Right cardiac atrium (tissue), 5 donors: ENCODE data around the gene NELFCD. TPM values are rescaled to one million over a fixed set of nuclear protein-coding genes. Genes with fewer than 3 reads are reported as not detected.
A peak's percentile ranks its signal among the peaks of the same experiment; 100 is the strongest.
"Not testable (repeated sequence)": the region's sequence is repeated elsewhere in the genome, so short reads cannot be mapped to it uniquely, and the experiment has no call there.

Experiments used
- ATAC-seq, 2 donors: fragments of 200-7000 bp; cut with Tn5 transposase; one replicate each; pipeline versions ENCODE4 v1.8.0 to v1.9.1; 2020; ENCODE audit warnings: moderate library complexity in 2 of 2, mild to moderate bottlenecking in 1 of 2
- DNase-seq, 3 donors: peaks; one replicate each; pipeline ENCODE4 v3.0.0-alpha.2; 2020
- H3K27ac ChIP-seq: one replicate; pipeline ENCODE4 v1.5.1; 2013; ENCODE audit warnings: mild to moderate bottlenecking, low read length, control low read depth, moderate library complexity
- H3K27me3 ChIP-seq: one replicate; pipeline ENCODE4 v1.6.1; 2013; ENCODE audit not compliant: control insufficient read depth, insufficient read depth
- H3K4me1 ChIP-seq: one replicate; pipeline ENCODE4 v1.6.1; 2013; ENCODE audit warnings: low read length; ENCODE audit not compliant: control insufficient read depth, insufficient read depth
- H3K4me3 ChIP-seq: one replicate; pipeline ENCODE4 v1.5.1; 2013; ENCODE audit warnings: low read length, control low read depth
- H3K9me3 ChIP-seq: one replicate; pipeline ENCODE4 v1.6.1; 2013; ENCODE audit warnings: low read length; ENCODE audit not compliant: control insufficient read depth
- WGBS: extraction: QIAGEN DNeasy Blood & Tissue Kit; methylation state at CpG from one replicate; pipeline ENCODE4 v1.1.7; 2013; 5-methylcytosine and 5-hydroxymethylcytosine counted together
- intact Hi-C, 4 donors: fragments of 100-400 bp; cut with DNase I; formaldehyde crosslinking; loops; one replicate each; pipeline versions ENCODE4 v1.11.0 to v1.14.0; 2022 to 2023
- long read RNA-seq, 4 donors: library from polyadenylated mRNA; unstranded; transcript quantifications; one replicate each; pipeline ENCODE4 v2.0.0, GENCODE V29; 2020 to 2021
- polyA plus RNA-seq: library from polyadenylated mRNA; stranded (reverse); fragments of 200-250 nt; gene quantifications from one replicate; pipeline ENCODE4 v1.2.3, GENCODE V29; 2013
- total RNA-seq, 4 donors: library from RNA; stranded (reverse); fragmentation: NEBNext Ultra II Directional; extraction: Animal tissue kit (Norgen Biotek cat#: 25700); gene quantifications; one replicate each; pipeline ENCODE4 v1.2.1, GENCODE V29; 2021
- donor health status: healthy with polysubstance abuse.
- donor health status: DM: no; HTN: yes; CAD: no.
- donor health status: DM: no; HTN: no; CAD: no.
- donor health status: DM: no; HTN: yes; CAD: no; lungs with severe emphysema.
- donor health status: DM: yes; HTN: yes; CAD: no.

NELFCD gene
- total RNA-seq (10 to 100 TPM; 26.4 to 33.0 (median 28.9) TPM), polyA plus RNA-seq (19.2 TPM)
- long read RNA-seq, donor 1, transcript NELFCD-213 (15 exons, 2,305 nt), result major isoform, 58 of 89 reads
- long read RNA-seq, donor 1, partial matches to known transcripts, result 13 of 89 reads
- long read RNA-seq, donor 1, other reads (novel, unspliced or antisense), result 12 of 89 reads
- long read RNA-seq, donor 2, transcript NELFCD-213 (15 exons, 2,305 nt), result major isoform, 31 of 43 reads
- long read RNA-seq, donor 2, partial matches to known transcripts, result 5 of 43 reads
- long read RNA-seq, donor 2, other reads (novel, unspliced or antisense), result 7 of 43 reads
- long read RNA-seq, donor 3, transcript NELFCD-213 (15 exons, 2,305 nt), result major isoform, 136 of 211 reads
- long read RNA-seq, donor 3, partial matches to known transcripts, result 33 of 211 reads
- long read RNA-seq, donor 3, other reads (novel, unspliced or antisense), result 38 of 211 reads
- long read RNA-seq, donor 4, transcript NELFCD-213 (15 exons, 2,305 nt), result major isoform, 21 of 40 reads
- long read RNA-seq, donor 4, partial matches to known transcripts, result 3 of 40 reads
- long read RNA-seq, donor 4, other reads (novel, unspliced or antisense), result 15 of 40 reads

- Histone ChIP-seq H3K4me3 (peak within 1 kb of the TSS; percentile 99), H3K4me1 (peaks cover 11% of the 10 kb centered on the region), H3K9me3 (no peaks in the 10 kb centered on the region), H3K27ac (peak within 1 kb of the TSS; percentile 87), H3K27me3 (no peaks in the 10 kb centered on the region)
- ATAC-seq, result peak; percentile 93 to 96
- WGBS, result 8% methylated on average over 109 of the region's 109 CpGs
- peak; percentile 90 to 97 (median 96) for DNase-seq
- intact Hi-C loops, result loop anchor here in 3 of 4 donors (2.0 to 10.0 kb wide), 3 partner anchors 74 to 88 kb away; no protein-coding TSS in a partner anchor
Observed at GRCh38 chr20:58980711-58981627, at the start of gene NELFCD. TSS of gene NELFCD (plus strand) at chr20:58981256. CDS start at chr20:58981310, 54 bp downstream.

GRCh38 chr20:58932170-58932569 lies 48.9 kb upstream of the NELFCD start:
- 88% methylated on average over 5 of the region's 5 CpGs for WGBS

GRCh38 chr20:58938078-58938477 lies 43.0 kb upstream of the NELFCD start:
- H3K27ac ChIP-seq, result no peak overlapping the region

More at GRCh38 chr20:58932170-58932569, 48.9 kb upstream of the NELFCD start:
- no peak for ATAC-seq
- intact Hi-C loops, result no loop called here
- Histone ChIP-seq H3K27ac (no peak overlapping the region), H3K4me3 (no peak overlapping the region), H3K9me3 (no peaks in the 10 kb centered on the region), H3K27me3 (no peaks in the 10 kb centered on the region), H3K4me1 (no peaks in the 10 kb centered on the region)
- DNase-seq, result no peak

GRCh38 chr20:58938541-58938940 lies 42.5 kb upstream of the NELFCD start:
- ATAC-seq (no peak), DNase-seq (no peak)
- no peak overlapping the region for H3K27ac ChIP-seq
- 56% methylated on average over 1 of the region's 1 CpG for WGBS
- intact Hi-C loops, result no loop called here
- no peaks in the 10 kb centered on the region for H3K4me1 ChIP-seq
- no peaks in the 10 kb centered on the region for H3K27me3 ChIP-seq
- H3K4me3 ChIP-seq, result no peak overlapping the region
- H3K9me3 ChIP-seq, result no peaks in the 10 kb centered on the region

More at GRCh38 chr20:58938078-58938477, 43.0 kb upstream of the NELFCD start:
- Histone ChIP-seq H3K27me3 (no peaks in the 10 kb centered on the region), H3K9me3 (no peaks in the 10 kb centered on the region), H3K4me1 (no peaks in the 10 kb centered on the region), H3K4me3 (no peak overlapping the region)
- WGBS, result 65% methylated on average over 2 of the region's 2 CpGs
- intact Hi-C loops, result no loop called here
- DNase-seq (no peak), ATAC-seq (no peak)

GRCh38 chr20:58941471-58941870 lies 39.6 kb upstream of the NELFCD start:
- Histone ChIP-seq H3K4me1 (no peaks in the 10 kb centered on the region), H3K9me3 (no peaks in the 10 kb centered on the region), H3K4me3 (no peak overlapping the region), H3K27ac (no peak overlapping the region), H3K27me3 (no peaks in the 10 kb centered on the region)
- no peak for DNase-seq
- ATAC-seq, result no peak
- 48% methylated on average over 3 of the region's 3 CpGs for WGBS
- intact Hi-C loops, result no loop called here

- intact Hi-C loops, result no loop called here
- Histone ChIP-seq H3K9me3 (no peaks in the 10 kb centered on the region), H3K4me3 (no peak overlapping the region), H3K27me3 (no peaks in the 10 kb centered on the region), H3K27ac (no peak overlapping the region), H3K4me1 (no peaks in the 10 kb centered on the region)
- WGBS, result 57% methylated on average over 4 of the region's 4 CpGs
- ATAC-seq (no peak), DNase-seq (no peak)
Observed at GRCh38 chr20:58942549-58942948, 38.5 kb upstream of the NELFCD start.

- no peak for DNase-seq
- H3K4me1 ChIP-seq, result no peaks in the 10 kb centered on the region
- H3K27ac ChIP-seq, result no peak overlapping the region
- intact Hi-C loops, result no loop called here
- WGBS, result 60% methylated on average over 5 of the region's 5 CpGs
- no peaks in the 10 kb centered on the region for H3K9me3 ChIP-seq
- H3K4me3 ChIP-seq, result no peak overlapping the region
- no peaks in the 10 kb centered on the region for H3K27me3 ChIP-seq
- no peak for ATAC-seq
Observed at GRCh38 chr20:58944610-58945009, 36.4 kb upstream of the NELFCD start.

- Histone ChIP-seq H3K27me3 (no peaks in the 10 kb centered on the region), H3K4me3 (no peak overlapping the region), H3K9me3 (no peaks in the 10 kb centered on the region), H3K27ac (no peak overlapping the region), H3K4me1 (no peaks in the 10 kb centered on the region)
- intact Hi-C loops, result no loop called here
- WGBS, result 88% methylated on average over 10 of the region's 10 CpGs
- ATAC-seq, result no peak
- DNase-seq, result no peak
Observed at GRCh38 chr20:58945965-58946631, 35.0 kb upstream of the NELFCD start.

- DNase-seq, H3K9me3 ChIP-seq, H3K27me3 ChIP-seq, intact Hi-C loops, H3K27ac ChIP-seq, H3K4me1 ChIP-seq, ATAC-seq, H3K4me3 ChIP-seq: not testable (repeated sequence)
- 77% methylated on average over 7 of the region's 7 CpGs for WGBS
Observed at GRCh38 chr20:58947797-58948388, 33.2 kb upstream of the NELFCD start.

- WGBS, result 83% methylated on average over 5 of the region's 5 CpGs
- ATAC-seq (no peak), DNase-seq (no peak)
- Histone ChIP-seq H3K27ac (no peak overlapping the region), H3K4me1 (no peaks in the 10 kb centered on the region), H3K4me3 (no peak overlapping the region), H3K9me3 (no peaks in the 10 kb centered on the region), H3K27me3 (no peaks in the 10 kb centered on the region)
- intact Hi-C loops, result no loop called here
Observed at GRCh38 chr20:58950603-58951002, 30.5 kb upstream of the NELFCD start.
